Measurements from ENCODE around the gene OTOP2.
A peak's percentile ranks its signal among the peaks of the same experiment; 100 is the strongest.
"Not testable (repeated sequence)": the region's sequence is repeated elsewhere in the genome, so short reads cannot be mapped to it uniquely, and the experiment has no call there.

Gene OTOP2

GRCh38 chr17:74964988-74965622, 41.0 kb downstream of the OTOP2 start:
- no peak for DNase-seq (ENCODE audit: low read depth)
- H3K4me3 ChIP-seq (ENCODE audit: low read depth, low read length) = no peak overlapping the region
- no peak for TF ChIP-seq CTCF (IDR thresholded peaks at IDR 0.05; ENCODE audit: insufficient read depth, low read depth, low read length, missing control alignments)

- H3K4me3 ChIP-seq (ENCODE audit: low read depth, low read length) = no peak overlapping the region
- no peak for TF ChIP-seq CTCF (IDR thresholded peaks at IDR 0.05; ENCODE audit: insufficient read depth, low read depth, low read length, missing control alignments)
- no peak for DNase-seq (ENCODE audit: low read depth)
These were observed 44.3 kb downstream of the OTOP2 start for GRCh38 chr17:74968361-74968780.

- not testable (repeated sequence) for DNase-seq (ENCODE audit: low read depth); H3K4me3 ChIP-seq (ENCODE audit: low read depth, low read length)
These were observed 45.4 kb downstream of the OTOP2 start for GRCh38 chr17:74969501-74969900.

GRCh38 chr17:74970395-74970794, 46.3 kb downstream of the OTOP2 start:
- H3K4me3 ChIP-seq (ENCODE audit: low read depth, low read length) = no peak overlapping the region
- no peak for DNase-seq (ENCODE audit: low read depth)
- TF ChIP-seq CTCF (IDR thresholded peaks at IDR 0.05; ENCODE audit: insufficient read depth, low read depth, low read length, missing control alignments) = no peak

- no peak for DNase-seq (ENCODE audit: low read depth)
- H3K4me3 ChIP-seq (ENCODE audit: low read depth, low read length) = no peak overlapping the region
- TF ChIP-seq CTCF (IDR thresholded peaks at IDR 0.05; ENCODE audit: insufficient read depth, low read depth, low read length, missing control alignments) = no peak
These were observed 47.2 kb downstream of the OTOP2 start for GRCh38 chr17:74971069-74971841.

- no peak overlapping the region for H3K4me3 ChIP-seq (ENCODE audit: low read depth, low read length)
- TF ChIP-seq CTCF (IDR thresholded peaks at IDR 0.05; ENCODE audit: insufficient read depth, low read depth, low read length, missing control alignments) = no peak
- no peak for DNase-seq (ENCODE audit: low read depth)
These were observed 47.7 kb downstream of the OTOP2 start for GRCh38 chr17:74971842-74972106.

GRCh38 chr17:74972107-74972972, 48.3 kb downstream of the OTOP2 start, which contains the start of gene HID1:
Gene HID1, minus strand, starts transcription at chr17:74972759. Its CDS starts 103 bp downstream, at chr17:74972656.
- peak; percentile 37 for DNase-seq (ENCODE audit: low read depth)
- TF ChIP-seq CTCF (IDR thresholded peaks at IDR 0.05; ENCODE audit: insufficient read depth, low read depth, low read length, missing control alignments) = no peak
- peak within 1 kb of the TSS; percentile 35; the same call in 1 of the 2 replicates for H3K4me3 ChIP-seq (ENCODE audit: low read depth, low read length)
